ENCODE measurements around the gene CSNK1G3.
"Not testable (repeated sequence)": the region's sequence is repeated elsewhere in the genome, so short reads cannot be mapped to it uniquely, and the experiment has no call there.

CSNK1G3 gene

GRCh38 chr5:123561230-123561629 lies 49.3 kb downstream of the CSNK1G3 start:
- no peak for DNase-seq

GRCh38 chr5:123571927-123572326 lies 60.0 kb downstream of the CSNK1G3 start:
- no peak for DNase-seq

GRCh38 chr5:123578390-123578789 lies 66.4 kb downstream of the CSNK1G3 start:
- DNase-seq: no peak

GRCh38 chr5:123579410-123579809 lies 67.4 kb downstream of the CSNK1G3 start:
- DNase-seq: no peak

GRCh38 chr5:123582550-123583285 lies 70.7 kb downstream of the CSNK1G3 start:
- DNase-seq: no peak

GRCh38 chr5:123585871-123586270 lies 73.9 kb downstream of the CSNK1G3 start:
- DNase-seq: no peak

GRCh38 chr5:123594434-123594833 lies 82.5 kb downstream of the CSNK1G3 start:
- no peak for DNase-seq

GRCh38 chr5:123597018-123597417 lies 85.0 kb downstream of the CSNK1G3 start:
- no peak for DNase-seq

- DNase-seq: no peak
These were observed 86.2 kb downstream of the CSNK1G3 start for GRCh38 chr5:123598028-123598689.

- no peak for DNase-seq
These were observed 87.2 kb downstream of the CSNK1G3 start for GRCh38 chr5:123599171-123599570.

GRCh38 chr5:123601610-123602009 lies 89.6 kb downstream of the CSNK1G3 start:
- no peak for DNase-seq

- DNase-seq: no peak
These were observed 93.8 kb downstream of the CSNK1G3 start for GRCh38 chr5:123605822-123606221.

GRCh38 chr5:123610209-123610608 lies 98.2 kb downstream of the CSNK1G3 start:
- DNase-seq: no peak

- peak in 2 of 5 donors; percentile 26 to 46 for DNase-seq
These were observed 98.9 kb downstream of the CSNK1G3 start for GRCh38 chr5:123610665-123611405.

GRCh38 chr5:123611406-123611709 lies 99.4 kb downstream of the CSNK1G3 start:
- DNase-seq: no peak

GRCh38 chr5:123617561-123617960 lies 105.6 kb downstream of the CSNK1G3 start:
- no peak for DNase-seq

GRCh38 chr5:123626051-123626450 lies 114.1 kb downstream of the CSNK1G3 start:
- no peak for DNase-seq

- DNase-seq: no peak
These were observed 117.0 kb downstream of the CSNK1G3 start for GRCh38 chr5:123628860-123629544.

GRCh38 chr5:123636006-123636405 lies 124.0 kb downstream of the CSNK1G3 start:
- no peak for DNase-seq

GRCh38 chr5:123637028-123637427 lies 125.1 kb downstream of the CSNK1G3 start:
- DNase-seq: not testable (repeated sequence)

- no peak for DNase-seq
These were observed 127.3 kb downstream of the CSNK1G3 start for GRCh38 chr5:123639244-123639643.

- no peak for DNase-seq
These were observed 133.1 kb downstream of the CSNK1G3 start for GRCh38 chr5:123645024-123645603.

- DNase-seq: no peak
These were observed 135.1 kb downstream of the CSNK1G3 start for GRCh38 chr5:123647066-123647465.
